IgD-negative memory B cell (primary cell): ENCODE data around the gene WHRN. TPM values are rescaled to one million over a fixed set of nuclear protein-coding genes. Genes with fewer than 3 reads are reported as not detected.
A peak's percentile ranks its signal among the peaks of the same experiment; 100 is the strongest.

Experiments used
- H3K27ac Mint-ChIP-seq, 3 donors: one replicate each; pipeline ENCODE4 v1.8.0; 2020 to 2022; ENCODE audit warnings: mild to moderate bottlenecking in 3 of 3, mixed read lengths in 3 of 3, moderate library complexity in 1 of 3
- H3K27me3 Mint-ChIP-seq: one replicate; pipeline ENCODE4 v1.8.0; 2021; ENCODE audit warnings: mixed read lengths
- H3K36me3 Mint-ChIP-seq: one replicate; pipeline ENCODE4 v1.8.0; 2020; ENCODE audit warnings: mild to moderate bottlenecking, mixed read lengths
- H3K4me1 Mint-ChIP-seq, 3 donors: one replicate each; pipeline ENCODE4 v1.8.0; 2020 to 2022; ENCODE audit warnings: mixed read lengths in 3 of 3, mild to moderate bottlenecking in 1 of 3
- H3K4me3 Mint-ChIP-seq, 4 donors: one replicate each; pipeline ENCODE4 v1.8.0; 2020 to 2022; ENCODE audit warnings: mild to moderate bottlenecking in 4 of 4, mixed read lengths in 4 of 4, moderate library complexity in 3 of 4
- H3K9me3 Mint-ChIP-seq, 3 donors: one replicate each; pipeline ENCODE4 v1.8.0; 2020 to 2021; ENCODE audit warnings: mixed read lengths in 3 of 3, mild to moderate bottlenecking in 1 of 3
- polyA plus RNA-seq: library from polyadenylated mRNA; unstranded; fragments of 300-500 nt; fragmentation: Illumina TruSeq; gene quantifications from one replicate; pipeline ENCODE4 v1.2.3, GENCODE V29; 2021

The WHRN gene
- polyA plus RNA-seq, 1 donor from 2014 or later = 0.89 TPM

DNA sequence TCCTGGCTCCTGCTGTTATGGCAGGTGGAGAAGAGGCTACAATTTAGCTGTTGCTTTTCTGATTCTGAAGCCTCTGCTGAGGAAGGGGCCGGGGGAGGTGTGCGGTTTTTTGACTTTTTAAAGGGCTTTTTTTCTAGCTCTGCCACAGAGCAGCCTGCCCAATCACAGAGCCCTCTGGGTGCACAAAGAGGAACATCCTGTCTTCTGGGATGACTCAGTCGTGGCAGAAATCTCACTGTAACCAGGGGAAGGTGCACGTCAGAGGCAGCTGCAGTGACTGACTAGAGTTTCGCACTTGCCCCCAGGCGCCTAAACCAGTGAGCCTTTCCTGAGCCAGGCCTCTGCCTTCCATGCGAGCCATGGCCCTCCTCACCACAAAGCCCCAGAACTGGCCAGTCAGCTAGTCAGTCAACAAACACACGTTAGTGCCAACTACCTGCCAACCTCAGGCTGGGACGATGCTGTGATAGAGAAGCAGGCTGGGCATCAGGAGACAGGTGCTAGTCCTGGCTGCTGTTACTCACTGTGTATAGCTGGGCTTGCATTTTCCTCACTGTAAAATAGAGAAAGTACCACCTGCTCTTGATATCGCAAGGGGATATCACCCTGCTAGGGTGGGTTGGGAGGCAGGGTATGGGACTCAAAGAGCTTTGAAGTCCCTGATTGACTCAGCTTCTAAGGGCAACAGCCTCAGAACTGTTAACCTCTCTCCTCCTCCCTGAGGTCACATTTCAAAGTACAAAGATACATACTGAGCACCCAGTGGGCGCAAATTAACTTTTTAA, 119.7 kb downstream of the WHRN start:
- peak overlapping the region; percentile 98 to 100 (median 99) for H3K4me3 Mint-ChIP-seq
- peaks cover 47 to 66% (median 51%) of the 10 kb centered on the region in 3 donors for H3K4me1 Mint-ChIP-seq
- peak overlapping the region; percentile 95 to 99 (median 98) for H3K27ac Mint-ChIP-seq
- H3K36me3 Mint-ChIP-seq = peaks cover 6% of the 10 kb centered on the region
- no peaks in the 10 kb centered on the region for H3K9me3 Mint-ChIP-seq
- no peaks in the 10 kb centered on the region for H3K27me3 Mint-ChIP-seq

- Mint-ChIP-seq H3K36me3 (peaks cover 6% of the 10 kb centered on the region), H3K4me1 (peaks cover 43 to 63% (median 49%) of the 10 kb centered on the region in 3 donors), H3K9me3 (no peaks in the 10 kb centered on the region), H3K27ac (peak overlapping the region; percentile 95 to 99 (median 98)), H3K4me3 (peak overlapping the region; percentile 98 to 100 (median 99)), H3K27me3 (no peaks in the 10 kb centered on the region)
These were observed 120.4 kb downstream of the WHRN start for GRCh38 chr9:114384836-114385396.

DNA sequence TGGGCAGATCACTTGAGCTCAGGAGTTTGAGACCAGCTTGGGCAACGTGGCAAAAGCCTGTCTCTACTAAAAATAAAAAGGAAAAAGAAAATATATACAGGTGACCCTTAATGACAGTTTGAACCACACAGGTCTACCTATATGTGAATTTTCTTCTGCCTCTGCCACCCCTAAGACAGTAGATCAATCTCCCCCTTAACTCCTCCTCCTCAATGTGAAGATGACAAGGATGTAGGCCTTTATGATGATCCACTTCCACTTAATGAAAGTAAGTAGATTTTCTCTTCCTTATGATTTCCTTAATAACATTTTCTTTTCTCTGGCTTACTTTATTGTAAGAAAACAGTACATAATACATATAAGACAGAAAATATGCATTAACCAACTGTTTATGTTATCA, 120.9 kb downstream of the WHRN start:
- H3K4me3 Mint-ChIP-seq = peak overlapping the region; percentile 98 to 100 (median 99)
- peak overlapping the region; percentile 95 to 99 (median 98) for H3K27ac Mint-ChIP-seq
- no peaks in the 10 kb centered on the region for H3K27me3 Mint-ChIP-seq
- no peaks in the 10 kb centered on the region for H3K9me3 Mint-ChIP-seq
- peaks cover 6% of the 10 kb centered on the region for H3K36me3 Mint-ChIP-seq
- peaks cover 38 to 61% (median 43%) of the 10 kb centered on the region in 3 donors for H3K4me1 Mint-ChIP-seq

DNA sequence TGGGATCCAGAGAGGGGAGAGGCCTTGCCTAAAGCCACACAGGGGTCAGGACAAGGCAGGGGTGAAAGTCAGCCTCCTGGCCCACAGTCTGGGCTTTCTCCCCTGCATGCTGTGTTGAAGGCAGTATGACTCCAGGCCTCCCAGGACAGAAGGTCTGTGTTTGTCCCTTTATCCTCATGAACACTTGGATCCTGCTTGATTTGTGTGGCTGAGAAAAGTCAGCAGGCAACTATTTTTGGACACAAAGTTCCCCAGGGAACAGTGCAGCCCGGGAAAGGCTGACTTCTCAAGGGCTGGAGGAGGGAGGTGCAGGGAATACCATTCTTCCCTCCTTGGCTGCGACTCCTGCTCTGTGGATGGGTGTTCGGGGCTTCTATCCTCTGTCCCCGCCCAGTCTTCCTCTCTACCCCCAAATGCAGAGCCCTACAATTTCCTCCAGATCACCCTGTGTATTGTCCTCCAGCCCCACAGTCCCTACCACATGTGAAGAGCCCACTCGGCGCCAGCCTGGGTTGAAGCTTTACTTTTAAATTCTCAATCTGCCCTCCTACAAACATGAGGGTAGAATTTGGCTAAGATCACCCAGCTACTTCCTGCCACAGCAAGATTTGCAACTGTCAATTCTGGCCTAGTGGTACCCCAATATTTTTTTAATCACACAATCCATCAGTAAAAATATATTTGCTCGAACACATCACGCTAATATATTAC, 121.6 kb downstream of the WHRN start:
- Mint-ChIP-seq H3K27me3 (peaks cover 2% of the 10 kb centered on the region), H3K27ac (peak overlapping the region; percentile 95 to 99 (median 98)), H3K36me3 (peaks cover 6% of the 10 kb centered on the region)

GRCh38 chr9:114382699-114383520, 122.4 kb downstream of the WHRN start:
- H3K36me3 Mint-ChIP-seq = peaks cover 8% of the 10 kb centered on the region
- peaks cover 2% of the 10 kb centered on the region for H3K27me3 Mint-ChIP-seq
- peak overlapping the region; percentile 98 to 100 (median 99) for H3K4me3 Mint-ChIP-seq
- H3K4me1 Mint-ChIP-seq = peaks cover 35 to 57% (median 40%) of the 10 kb centered on the region in 3 donors
- H3K9me3 Mint-ChIP-seq = no peaks in the 10 kb centered on the region
- H3K27ac Mint-ChIP-seq = peak overlapping the region; percentile 95 to 99 (median 98)

More for the DNA sequence above, 121.6 kb downstream of the WHRN start:
- Mint-ChIP-seq H3K9me3 (no peaks in the 10 kb centered on the region), H3K4me1 (peaks cover 33 to 58% (median 37%) of the 10 kb centered on the region in 3 donors), H3K4me3 (peak overlapping the region; percentile 98 to 100 (median 99))

- Mint-ChIP-seq H3K27me3 (peaks cover 2% of the 10 kb centered on the region), H3K36me3 (peaks cover 2% of the 10 kb centered on the region), H3K9me3 (no peaks in the 10 kb centered on the region), H3K4me3 (peak overlapping the region in 1 of 4 donors; percentile 75), H3K27ac (peak overlapping the region; percentile 65 to 88 (median 87)), H3K4me1 (peaks cover 37 to 73% (median 43%) of the 10 kb centered on the region in 3 donors)
These were observed 126.4 kb downstream of the WHRN start for GRCh38 chr9:114378883-114379282.

- Mint-ChIP-seq H3K36me3 (peaks cover 2% of the 10 kb centered on the region), H3K9me3 (no peaks in the 10 kb centered on the region), H3K27me3 (peaks cover 2% of the 10 kb centered on the region), H3K27ac (peak overlapping the region; percentile 65 to 95 (median 88)), H3K4me3 (peak overlapping the region in 2 of 4 donors; percentile 43 to 53), H3K4me1 (peaks cover 40 to 71% (median 43%) of the 10 kb centered on the region in 3 donors)
These were observed 127.3 kb downstream of the WHRN start for GRCh38 chr9:114378016-114378415.

DNA sequence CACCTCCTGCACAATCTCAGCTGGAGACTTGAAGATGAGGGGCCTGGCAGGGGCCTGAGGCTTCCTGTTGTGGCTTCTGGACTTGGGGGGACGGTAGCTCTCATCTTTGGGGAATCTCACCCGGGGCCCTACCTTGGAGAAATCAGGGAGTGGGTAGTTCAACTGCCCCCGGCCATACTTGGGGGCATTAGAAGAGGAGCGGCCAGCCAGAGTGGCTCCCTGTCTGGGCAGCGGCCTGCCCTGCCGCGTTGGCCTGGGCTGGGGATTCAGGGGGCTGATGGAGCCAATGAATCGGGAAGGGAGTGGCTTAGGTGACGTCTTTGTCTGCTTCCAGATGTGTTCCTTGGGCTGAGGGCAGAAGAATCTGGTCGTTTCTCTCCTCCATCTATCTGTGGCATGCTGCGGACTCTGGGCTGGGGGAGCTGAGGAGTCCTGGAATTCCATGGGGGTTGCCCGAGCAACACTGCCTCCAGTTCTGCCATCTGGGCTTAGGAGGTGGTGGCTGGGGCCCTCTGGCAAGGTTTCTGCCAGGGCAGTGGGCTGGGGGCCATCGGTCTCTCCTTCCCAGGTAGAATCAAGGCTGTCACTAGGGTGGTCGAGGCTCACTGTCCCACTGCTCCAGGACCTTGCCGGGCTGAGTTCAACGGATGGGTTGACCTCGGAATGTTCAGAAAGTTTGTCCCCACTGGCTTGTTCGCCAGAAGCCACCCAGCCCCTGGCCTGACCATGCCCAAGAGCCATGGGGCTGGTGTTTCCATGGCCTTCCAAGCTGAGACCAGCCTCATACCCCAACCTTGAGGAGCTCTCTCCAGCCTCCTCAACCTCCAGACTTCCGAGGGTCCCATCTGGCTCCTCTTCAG, 128.5 kb downstream of the WHRN start:
- H3K9me3 Mint-ChIP-seq = no peaks in the 10 kb centered on the region
- H3K27me3 Mint-ChIP-seq = peaks cover 3% of the 10 kb centered on the region
- peak overlapping the region; percentile 53 to 95 (median 65) for H3K27ac Mint-ChIP-seq
- peaks cover 2% of the 10 kb centered on the region for H3K36me3 Mint-ChIP-seq
- H3K4me3 Mint-ChIP-seq = no peak overlapping the region
- H3K4me1 Mint-ChIP-seq = peaks cover 41 to 68% (median 48%) of the 10 kb centered on the region in 3 donors

- Mint-ChIP-seq H3K27me3 (peaks cover 4% of the 10 kb centered on the region), H3K4me3 (peak overlapping the region in 2 of 4 donors; percentile 17 to 78), H3K9me3 (no peaks in the 10 kb centered on the region), H3K27ac (peak overlapping the region; percentile 73 to 97 (median 96)), H3K36me3 (peaks cover 2% of the 10 kb centered on the region), H3K4me1 (peaks cover 48 to 77% (median 50%) of the 10 kb centered on the region in 3 donors)
These were observed 129.7 kb downstream of the WHRN start for GRCh38 chr9:114375386-114376175.

- Mint-ChIP-seq H3K4me1 (peaks cover 46 to 78% (median 46%) of the 10 kb centered on the region in 3 donors), H3K27me3 (peaks cover 4% of the 10 kb centered on the region), H3K4me3 (peak overlapping the region in 2 of 4 donors; percentile 17 to 78), H3K27ac (peak overlapping the region; percentile 73 to 97 (median 96)), H3K36me3 (peaks cover 2% of the 10 kb centered on the region), H3K9me3 (no peaks in the 10 kb centered on the region)
These were observed 130.3 kb downstream of the WHRN start for GRCh38 chr9:114374936-114375335.

DNA sequence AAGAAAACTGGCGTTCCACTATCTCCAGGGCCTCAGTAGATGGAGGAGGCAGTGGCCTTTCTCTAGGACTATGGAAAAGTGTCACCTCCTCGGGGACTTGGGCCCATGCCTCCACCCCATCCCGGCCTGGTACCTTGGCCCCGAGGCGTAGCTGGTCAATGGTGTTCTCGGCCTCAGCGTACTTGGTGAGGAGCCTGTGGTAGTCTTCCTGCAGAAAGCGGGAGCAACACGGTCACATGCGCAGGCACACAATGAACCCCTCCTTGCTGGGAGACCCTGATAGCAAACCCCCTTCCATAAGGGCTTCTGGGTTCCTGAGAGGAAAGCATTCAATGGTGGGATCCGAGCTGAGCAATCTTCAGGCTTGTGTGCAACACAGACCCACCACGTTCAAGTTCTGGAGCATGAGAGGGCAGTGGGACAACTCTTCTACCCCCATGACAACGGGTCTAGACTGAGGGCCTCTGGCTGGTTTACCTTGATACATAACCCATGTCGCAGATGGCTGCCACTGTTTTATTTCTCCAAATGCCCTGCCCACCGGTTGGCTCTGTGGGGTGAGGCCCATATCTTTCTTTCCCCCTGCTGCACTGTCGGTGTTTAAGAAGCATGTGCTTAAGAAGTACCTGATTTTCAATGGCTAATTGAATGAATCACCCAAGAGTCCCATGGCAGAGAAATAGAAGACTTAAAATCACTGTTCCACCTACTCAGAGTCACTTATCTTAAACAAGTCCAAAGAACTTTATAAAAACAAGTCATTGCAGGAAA, 131.1 kb downstream of the WHRN start:
- Mint-ChIP-seq H3K27ac (peak overlapping the region; percentile 96 to 99 (median 97)), H3K36me3 (peaks cover 6% of the 10 kb centered on the region), H3K27me3 (peaks cover 4% of the 10 kb centered on the region), H3K9me3 (no peaks in the 10 kb centered on the region), H3K4me1 (peaks cover 45 to 80% (median 53%) of the 10 kb centered on the region in 3 donors), H3K4me3 (peak overlapping the region; percentile 18 to 83 (median 74))

GRCh38 chr9:114372921-114373448, 132.3 kb downstream of the WHRN start:
- Mint-ChIP-seq H3K27me3 (peaks cover 2% of the 10 kb centered on the region), H3K36me3 (peaks cover 4% of the 10 kb centered on the region), H3K9me3 (no peaks in the 10 kb centered on the region)

More at GRCh38 chr9:114372921-114373448, 132.3 kb downstream of the WHRN start:
- H3K27ac Mint-ChIP-seq = peak overlapping the region; percentile 96 to 99 (median 97)
- H3K4me3 Mint-ChIP-seq = peak overlapping the region; percentile 74 to 92 (median 84)
- peaks cover 42 to 81% (median 50%) of the 10 kb centered on the region in 3 donors for H3K4me1 Mint-ChIP-seq
